ENCODE measurements around the gene ARFRP1.

DNA sequence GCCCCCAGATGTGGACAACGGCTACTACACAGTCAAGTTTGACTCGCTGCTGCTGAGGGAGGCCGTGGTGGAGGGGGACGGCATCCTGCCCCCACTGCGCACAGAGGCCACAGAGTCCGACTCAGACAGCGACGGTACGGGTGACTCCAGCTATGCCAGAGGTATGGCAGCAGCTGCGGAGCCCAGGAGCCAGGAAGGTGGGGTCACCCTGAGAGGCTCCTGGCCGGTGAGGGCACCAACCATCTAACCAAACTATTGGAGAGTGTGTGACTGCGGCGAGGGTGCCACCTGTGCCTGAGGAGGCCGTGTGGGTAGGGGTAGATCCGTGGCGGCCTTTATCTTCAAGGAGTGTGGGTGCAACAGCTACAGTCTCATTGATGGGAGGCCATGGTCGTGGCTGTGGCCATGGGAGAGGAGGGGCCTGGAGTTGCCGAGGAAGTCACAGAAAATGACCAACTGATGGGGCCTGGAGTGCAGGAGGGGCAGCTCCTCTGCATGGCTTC is 25.9 kb upstream of the ARFRP1 start:
- TF ChIP-seq ZNF660 (CRISPR knock-in tag; IDR thresholded peaks at IDR 0.05; ENCODE audit: borderline replicate concordance, low read depth), result no peak
- TF ChIP-seq JARID2 (CRISPR knock-in tag; IDR thresholded peaks at IDR 0.05; ENCODE audit: insufficient replicate concordance), result no peak
- no peak for TF ChIP-seq POLR2AphosphoS5 (IDR thresholded peaks at IDR 0.05; ENCODE audit: low read depth, low read length)
- no peak for TF ChIP-seq ZFP36 (IDR thresholded peaks at IDR 0.05; ENCODE audit: borderline replicate concordance, low read depth, low read length, partially characterized antibody)
- TF ChIP-seq ZFAT (CRISPR knock-in tag; conservative IDR thresholded peaks at IDR 0.05), result no peak
